Subcutaneous abdominal adipose tissue (tissue), 5 donors: Measurements from ENCODE around the gene DOK6.
"Not testable (repeated sequence)": the region's sequence is repeated elsewhere in the genome, so short reads cannot be mapped to it uniquely, and the experiment has no call there.

Experiments
- H3K27ac ChIP-seq: one replicate; pipeline ENCODE4 v1.7.0; 2013; ENCODE audit warnings: low read depth, mild to moderate bottlenecking, inconsistent platforms, low read length, moderate library complexity
- H3K27me3 ChIP-seq, 5 donors: one replicate each; pipeline ENCODE4 v1.7.0; 2013; ENCODE audit warnings: low read length in 5 of 5, inconsistent platforms in 1 of 5; ENCODE audit not compliant: control insufficient read depth in 5 of 5, insufficient read depth in 4 of 5
- H3K36me3 ChIP-seq, 5 donors: one replicate each; pipeline ENCODE4 v1.7.0; 2013; ENCODE audit warnings: low read length in 5 of 5; ENCODE audit not compliant: control insufficient read depth in 5 of 5, insufficient read depth in 5 of 5
- H3K4me1 ChIP-seq, 5 donors: one replicate each; pipeline ENCODE4 v1.7.0; 2013; ENCODE audit warnings: low read length in 5 of 5, mild to moderate bottlenecking in 3 of 5, moderate library complexity in 1 of 5; ENCODE audit not compliant: control insufficient read depth in 5 of 5, insufficient read depth in 5 of 5
- H3K4me3 ChIP-seq, 5 donors: one replicate each; pipeline ENCODE4 v1.7.0; 2013; ENCODE audit warnings: low read length in 5 of 5, low read depth in 1 of 5
- H3K9ac ChIP-seq, 5 donors: one replicate each; pipeline ENCODE4 v1.7.0; 2013; ENCODE audit warnings: low read length in 5 of 5, mild to moderate bottlenecking in 4 of 5, moderate library complexity in 3 of 5
- H3K9me3 ChIP-seq, 5 donors: one replicate each; pipeline ENCODE4 v1.7.0; 2013; ENCODE audit warnings: low read length in 5 of 5; ENCODE audit not compliant: control insufficient read depth in 5 of 5
- donor health status: healthy.
- donor health status: healthy.
- donor health status: healthy.
- donor health status: healthy.
- donor health status: healthy.

DOK6 gene

GRCh38 chr18:69872661-69873060, 472.0 kb downstream of the DOK6 start:
- Histone ChIP-seq H3K27me3 (no peaks in the 10 kb centered on the region), H3K36me3 (no peaks in the 10 kb centered on the region), H3K9me3 (no peaks in the 10 kb centered on the region), H3K4me1 (no peaks in the 10 kb centered on the region), H3K27ac (no peak overlapping the region), H3K9ac (no peak overlapping the region), H3K4me3 (no peak overlapping the region)

- Histone ChIP-seq H3K9ac (no peak overlapping the region), H3K36me3 (no peaks in the 10 kb centered on the region), H3K27ac (no peak overlapping the region), H3K9me3 (no peaks in the 10 kb centered on the region), H3K27me3 (no peaks in the 10 kb centered on the region), H3K4me1 (no peaks in the 10 kb centered on the region), H3K4me3 (no peak overlapping the region)
These were observed 473.4 kb downstream of the DOK6 start for GRCh38 chr18:69874058-69874457.

DNA sequence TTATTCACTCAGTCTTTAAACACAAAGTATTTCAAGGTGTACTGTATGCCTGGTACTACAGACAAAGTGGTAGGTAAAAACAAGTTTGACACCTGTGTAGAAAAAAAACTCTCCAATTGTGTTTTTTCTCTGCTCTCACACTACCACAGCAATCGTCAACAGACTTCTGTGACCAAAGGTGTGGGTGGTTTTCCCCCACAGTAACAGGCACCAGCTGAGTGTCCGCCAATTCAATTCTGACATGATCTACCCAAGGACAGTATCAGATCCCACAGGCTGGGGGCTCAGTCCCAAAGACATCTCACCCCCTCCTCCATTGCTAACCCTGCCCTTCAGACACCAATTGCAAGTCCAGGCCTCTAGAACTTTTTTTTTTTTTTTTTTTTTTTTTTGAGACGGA, 475.8 kb downstream of the DOK6 start:
- H3K4me1 ChIP-seq, result no peaks in the 10 kb centered on the region
- H3K36me3 ChIP-seq, result no peaks in the 10 kb centered on the region
- H3K4me3 ChIP-seq, result no peak overlapping the region
- no peaks in the 10 kb centered on the region for H3K9me3 ChIP-seq
- no peaks in the 10 kb centered on the region for H3K27me3 ChIP-seq
- H3K9ac ChIP-seq, result no peak overlapping the region
- H3K27ac ChIP-seq, result no peak overlapping the region

DNA sequence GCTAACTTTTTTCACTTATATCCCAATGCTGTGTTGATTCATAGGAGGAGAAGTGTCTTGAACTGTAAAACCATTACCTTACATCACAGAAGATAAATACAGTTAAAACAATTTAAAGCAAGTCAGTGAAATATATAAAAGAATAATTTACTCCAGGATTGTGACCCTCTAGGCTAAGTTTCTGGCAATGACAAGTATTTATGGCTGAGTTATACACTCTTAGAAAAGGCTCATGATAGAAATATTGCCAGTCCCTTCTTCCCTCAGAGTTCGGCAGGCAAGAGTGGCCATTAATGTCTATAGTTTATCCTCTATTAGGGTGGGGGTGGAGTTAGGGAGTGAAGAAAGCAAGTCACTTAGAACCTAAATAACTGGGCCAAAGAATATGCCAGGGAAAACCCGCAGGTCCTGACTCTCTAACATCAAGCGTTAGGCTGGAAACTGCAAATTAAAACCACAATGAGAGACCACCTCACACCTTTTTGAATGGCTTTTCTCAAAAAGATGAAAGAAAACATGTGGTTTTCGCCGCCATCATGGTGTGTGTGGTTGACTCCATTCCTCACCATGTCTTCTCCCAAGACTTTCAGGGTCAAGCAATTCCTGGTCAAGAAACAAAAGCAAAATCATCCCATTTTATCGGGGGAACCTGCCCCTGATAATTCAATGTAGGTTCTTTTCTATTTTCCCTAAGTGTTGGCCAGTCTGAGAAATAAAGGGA, 477.7 kb downstream of the DOK6 start:
- Histone ChIP-seq H3K9ac (no peak overlapping the region), H3K4me3 (no peak overlapping the region), H3K36me3 (no peaks in the 10 kb centered on the region), H3K9me3 (no peaks in the 10 kb centered on the region), H3K27ac (no peak overlapping the region), H3K27me3 (no peaks in the 10 kb centered on the region), H3K4me1 (peaks cover 0 to 3% (median 0%) of the 10 kb centered on the region in 5 donors)

GRCh38 chr18:69879051-69879450, 478.4 kb downstream of the DOK6 start:
- H3K9ac ChIP-seq, H3K27me3 ChIP-seq, H3K9me3 ChIP-seq, H3K4me3 ChIP-seq, H3K27ac ChIP-seq, H3K4me1 ChIP-seq, H3K36me3 ChIP-seq: not testable (repeated sequence)

DNA sequence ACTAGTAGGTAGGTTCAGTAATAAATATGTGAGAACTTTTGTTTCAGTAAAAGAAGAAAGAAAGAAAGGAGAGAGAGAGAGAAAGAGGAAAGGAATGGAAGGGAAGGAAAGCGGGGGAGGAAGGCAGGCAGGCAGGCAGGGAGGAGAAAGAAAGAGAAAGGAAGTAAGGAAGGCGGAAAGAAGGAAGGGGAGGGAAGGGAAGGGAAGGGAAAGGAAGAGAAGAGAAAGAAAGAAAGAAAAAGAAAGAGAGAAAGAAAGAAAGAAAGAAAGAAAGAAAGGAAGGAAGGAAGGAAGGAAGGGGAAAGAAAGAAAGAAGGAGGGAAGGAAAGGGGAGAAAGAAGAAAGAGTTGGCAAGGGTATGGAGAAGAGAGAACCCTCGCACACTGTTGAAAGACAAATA, 479.4 kb downstream of the DOK6 start:
- Histone ChIP-seq H3K36me3 (no peaks in the 10 kb centered on the region), H3K9ac (no peak overlapping the region), H3K27me3 (no peaks in the 10 kb centered on the region), H3K4me1 (peaks cover 0 to 3% (median 0%) of the 10 kb centered on the region in 5 donors), H3K27ac (no peak overlapping the region), H3K9me3 (no peaks in the 10 kb centered on the region), H3K4me3 (no peak overlapping the region)

- peaks cover 0 to 4% (median 0%) of the 10 kb centered on the region in 5 donors for H3K4me1 ChIP-seq
- H3K9me3 ChIP-seq, result no peaks in the 10 kb centered on the region
- no peaks in the 10 kb centered on the region for H3K27me3 ChIP-seq
- H3K36me3 ChIP-seq, result no peaks in the 10 kb centered on the region
- H3K4me3 ChIP-seq, result no peak overlapping the region
- no peak overlapping the region for H3K9ac ChIP-seq
- H3K27ac ChIP-seq, result no peak overlapping the region
These were observed 482.4 kb downstream of the DOK6 start for GRCh38 chr18:69882965-69883668.

GRCh38 chr18:69883781-69884180, 483.1 kb downstream of the DOK6 start:
- no peak overlapping the region for H3K4me3 ChIP-seq
- no peak overlapping the region for H3K9ac ChIP-seq
- H3K27me3 ChIP-seq, result no peaks in the 10 kb centered on the region
- H3K9me3 ChIP-seq, result no peaks in the 10 kb centered on the region
- H3K4me1 ChIP-seq, result peaks cover 0 to 4% (median 0%) of the 10 kb centered on the region in 5 donors
- no peaks in the 10 kb centered on the region for H3K36me3 ChIP-seq
- no peak overlapping the region for H3K27ac ChIP-seq

GRCh38 chr18:69885355-69885754, 484.7 kb downstream of the DOK6 start:
- H3K27ac ChIP-seq, result no peak overlapping the region
- H3K9me3 ChIP-seq, result no peaks in the 10 kb centered on the region
- peak overlapping the region in 1 of 5 donors; percentile 81 for H3K9ac ChIP-seq
- no peaks in the 10 kb centered on the region for H3K36me3 ChIP-seq
- H3K4me1 ChIP-seq, result peaks cover 0 to 4% (median 0%) of the 10 kb centered on the region in 5 donors
- no peaks in the 10 kb centered on the region for H3K27me3 ChIP-seq
- no peak overlapping the region for H3K4me3 ChIP-seq

DNA sequence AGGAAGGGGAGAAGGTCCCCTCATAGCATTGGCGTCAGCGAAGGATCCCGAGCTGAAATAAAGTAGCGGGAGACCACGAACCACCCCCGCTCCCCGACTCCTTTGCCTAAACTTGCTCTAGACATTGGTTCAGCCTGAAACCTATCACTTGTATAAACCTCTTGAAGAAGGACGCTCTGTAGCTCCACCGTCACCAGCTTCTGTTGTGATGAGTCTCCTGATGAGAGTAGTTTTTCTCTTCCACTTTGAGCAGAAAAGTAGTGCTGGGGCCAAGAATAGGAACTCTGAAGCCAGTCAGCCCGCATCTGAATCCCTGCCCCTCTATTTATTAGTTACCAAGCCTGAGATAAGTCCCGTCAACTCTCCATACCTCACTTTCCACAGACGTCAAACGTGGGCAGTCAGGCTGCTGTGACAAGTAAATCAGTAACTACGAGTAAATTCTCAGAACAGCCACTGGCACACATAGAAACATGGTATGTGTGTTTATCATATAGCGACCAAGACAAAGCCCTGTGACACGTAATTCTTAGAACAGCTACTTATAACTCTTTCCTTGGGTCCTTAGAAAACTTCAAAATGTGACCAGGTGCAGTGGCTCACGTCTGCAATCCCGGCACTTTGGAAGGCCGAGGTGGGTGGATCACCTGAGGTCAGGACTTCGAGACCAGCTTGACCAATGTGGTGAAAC, 485.3 kb downstream of the DOK6 start:
- Histone ChIP-seq H3K27ac (no peak overlapping the region), H3K4me3 (no peak overlapping the region), H3K4me1 (peaks cover 0 to 4% (median 0%) of the 10 kb centered on the region in 5 donors), H3K27me3 (no peaks in the 10 kb centered on the region), H3K9ac (no peak overlapping the region), H3K9me3 (no peaks in the 10 kb centered on the region), H3K36me3 (no peaks in the 10 kb centered on the region)
